Renal cortical epithelial cell (primary cell): ENCODE data around the gene ADGRL1. TPM values are rescaled to one million over a fixed set of nuclear protein-coding genes. Genes with fewer than 3 reads are reported as not detected.

Source experiments
- DNase-seq: peaks from one replicate; pipeline ENCODE4 v3.0.0-alpha.2; 2011; ENCODE audit warnings: low read depth
- total RNA-seq: library from RNA; depleted of rRNA; stranded (reverse); fragments of >200 nt; gene quantifications from 2 replicates; pipeline ENCODE4 v1.2.3, GENCODE V29; 2014

ADGRL1 gene
- total RNA-seq, 1 donor from 2014 or later = 14.8 TPM

DNA sequence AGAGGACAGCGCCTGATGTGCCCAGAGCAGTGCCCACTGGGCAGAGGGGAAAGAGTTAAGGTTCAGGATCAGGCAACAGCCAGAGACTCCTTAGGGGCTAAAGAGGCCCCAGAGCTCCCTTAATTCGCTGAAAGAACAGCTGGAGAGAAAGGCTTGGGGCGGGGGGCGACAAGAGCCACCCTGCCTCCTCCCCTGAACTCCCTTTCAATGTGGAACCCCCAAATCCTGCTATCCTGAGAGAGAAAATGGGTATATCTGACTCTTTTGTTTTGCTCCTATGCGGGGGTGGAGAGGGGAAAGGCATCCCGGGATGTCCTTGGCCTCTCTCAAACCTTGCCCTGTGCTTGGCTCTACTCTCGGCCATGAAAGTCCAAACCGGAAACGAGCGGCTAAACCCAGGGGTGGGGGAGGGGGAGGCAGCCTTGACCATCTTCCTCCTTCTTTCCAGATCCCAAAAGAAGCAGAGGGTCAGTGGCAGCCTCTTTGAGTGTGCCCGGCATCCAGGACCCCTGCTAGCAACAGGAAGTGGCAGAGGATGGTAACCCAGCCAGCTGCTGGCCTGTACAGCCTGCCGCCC lies 93.1 kb downstream of the ADGRL1 start:
- no peak for DNase-seq

DNA sequence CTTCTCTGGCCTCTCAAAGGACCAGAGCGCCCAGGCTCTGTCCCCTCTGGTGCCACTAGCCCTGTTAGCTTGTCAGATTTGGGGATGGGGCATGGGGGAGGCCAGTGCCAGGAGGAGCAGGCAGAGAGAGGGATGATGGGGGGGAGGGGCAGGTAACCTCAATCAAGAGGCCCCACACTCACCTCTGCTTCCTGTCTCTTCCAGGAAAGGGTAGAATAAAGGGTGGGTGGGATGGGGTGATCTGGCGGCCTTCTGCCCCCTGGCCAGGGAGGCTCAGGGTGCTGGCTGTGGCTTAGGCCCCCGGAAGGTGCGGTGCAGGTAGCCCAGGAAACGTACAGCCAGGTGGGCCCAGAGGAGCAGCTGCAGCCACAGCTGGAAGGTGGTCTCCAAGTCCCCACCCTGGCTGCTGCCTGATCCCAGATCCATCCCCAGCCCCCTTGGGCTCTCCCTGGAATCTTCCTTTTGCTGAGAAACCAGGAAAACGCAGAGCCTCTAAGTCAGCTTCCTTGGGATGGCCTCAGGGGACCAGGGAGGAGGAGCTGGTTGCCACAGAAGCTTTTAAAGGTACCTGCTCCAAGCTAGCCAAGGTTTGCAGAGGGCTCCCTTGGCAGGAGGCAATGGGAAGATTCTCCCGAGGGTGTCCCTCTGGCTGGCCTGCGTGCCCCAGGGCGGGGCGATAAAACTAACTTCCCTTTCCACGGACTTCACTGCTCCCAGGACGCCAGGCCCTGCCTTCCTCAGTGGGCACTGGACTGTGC lies 93.7 kb downstream of the ADGRL1 start:
- DNase-seq = no peak

DNA sequence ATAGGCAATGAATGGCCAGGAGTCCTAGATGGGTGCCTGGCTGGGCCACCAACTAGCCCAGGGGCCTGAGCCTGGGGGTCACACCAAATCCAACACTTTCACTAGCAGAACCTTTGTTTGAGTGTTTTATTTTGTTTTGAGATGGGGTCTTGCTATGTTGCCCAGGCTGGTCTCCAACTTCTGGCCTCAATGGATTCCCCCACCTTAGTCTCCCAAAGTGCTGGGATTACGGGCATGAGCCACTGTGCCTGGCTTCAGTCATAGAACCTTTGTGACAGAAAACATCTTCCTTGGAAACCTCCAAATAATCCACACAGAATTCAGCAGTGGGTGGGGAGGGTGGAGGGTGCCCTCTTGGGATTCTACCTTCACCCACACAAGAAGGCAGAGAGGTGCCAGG lies 94.5 kb downstream of the ADGRL1 start:
- DNase-seq = no peak

DNA sequence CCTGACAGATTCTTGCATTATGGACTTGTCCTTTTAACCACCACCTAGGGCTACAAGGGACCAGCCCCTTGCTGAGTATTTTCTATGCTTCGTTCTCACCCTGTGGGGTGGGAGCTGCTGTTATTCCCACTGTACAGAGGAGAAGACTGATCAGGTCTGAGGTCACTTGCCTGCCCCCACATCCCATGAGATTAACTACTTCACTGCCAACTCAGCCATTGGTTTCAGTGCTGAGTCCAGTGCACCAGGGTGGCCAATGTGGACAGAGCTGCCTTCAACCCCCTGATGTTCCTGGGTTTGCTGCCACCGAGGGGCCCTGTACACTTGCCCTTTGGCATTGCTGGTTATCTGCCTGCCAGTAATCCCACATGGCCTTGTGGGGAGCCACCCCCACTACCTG lies 95.3 kb downstream of the ADGRL1 start:
- no peak for DNase-seq

DNA sequence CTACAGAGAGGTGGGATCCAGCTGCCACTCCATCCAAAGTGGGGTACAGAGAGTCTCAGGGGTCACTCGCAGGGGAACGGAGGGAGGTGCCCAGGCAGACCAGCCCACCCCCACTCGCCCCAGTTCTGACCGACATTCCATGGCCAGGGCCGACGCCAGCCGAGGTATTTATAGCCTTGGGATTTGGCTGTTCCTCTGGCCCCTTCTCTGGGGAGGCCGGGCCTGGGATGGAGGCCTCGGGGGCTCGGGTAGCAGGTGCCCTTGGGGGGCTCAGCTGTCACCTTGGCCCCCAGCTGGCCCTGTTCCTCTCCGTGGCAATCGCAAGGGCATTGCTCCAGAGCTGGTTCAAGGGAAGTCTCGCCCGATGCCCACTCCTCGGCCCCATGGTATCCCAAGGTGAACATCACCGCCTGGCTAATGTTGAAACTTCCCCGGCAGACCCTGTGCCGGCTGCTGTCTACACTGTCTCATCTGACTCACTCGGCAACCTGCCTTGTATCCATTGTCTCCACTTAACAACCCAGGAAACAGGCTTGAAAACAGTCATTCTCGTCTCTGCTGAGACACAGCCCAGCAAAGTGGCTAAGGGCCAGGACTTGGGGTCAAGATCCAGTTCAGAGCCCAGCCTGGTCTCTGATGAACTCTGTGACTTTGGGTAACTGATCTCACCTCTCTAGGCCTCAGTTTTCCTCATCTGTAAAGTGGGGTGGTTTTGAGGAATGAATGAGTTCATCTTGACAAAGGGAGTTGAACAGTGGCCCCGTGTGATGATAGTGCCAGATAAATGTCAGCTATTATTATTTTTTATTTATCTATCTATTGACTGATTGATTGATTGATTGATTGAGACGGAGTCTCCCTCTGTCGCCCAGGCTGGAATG lies 98.1 kb downstream of the ADGRL1 start:
- DNase-seq = peak; percentile 27

DNA sequence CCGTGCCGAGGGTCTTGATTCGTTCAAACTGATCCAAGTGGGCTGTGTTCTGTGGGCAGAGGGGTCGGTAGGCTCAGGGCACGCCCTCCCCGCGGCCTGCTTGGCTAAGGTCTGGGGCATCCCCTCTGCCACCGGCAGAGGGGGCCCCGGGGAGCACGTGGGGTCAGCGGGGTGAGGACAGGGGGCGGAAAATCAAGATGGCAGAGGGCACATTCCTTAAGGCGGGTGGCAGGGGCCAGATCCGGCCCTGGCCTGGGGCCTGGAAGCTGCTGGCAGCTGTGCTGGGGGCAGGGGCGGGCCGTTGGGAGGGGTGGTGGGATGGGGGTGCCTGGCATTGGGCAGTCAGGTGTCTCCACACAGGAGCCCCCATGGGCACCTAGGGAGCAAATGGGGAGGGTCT lies 99.1 kb downstream of the ADGRL1 start:
- no peak for DNase-seq

DNA sequence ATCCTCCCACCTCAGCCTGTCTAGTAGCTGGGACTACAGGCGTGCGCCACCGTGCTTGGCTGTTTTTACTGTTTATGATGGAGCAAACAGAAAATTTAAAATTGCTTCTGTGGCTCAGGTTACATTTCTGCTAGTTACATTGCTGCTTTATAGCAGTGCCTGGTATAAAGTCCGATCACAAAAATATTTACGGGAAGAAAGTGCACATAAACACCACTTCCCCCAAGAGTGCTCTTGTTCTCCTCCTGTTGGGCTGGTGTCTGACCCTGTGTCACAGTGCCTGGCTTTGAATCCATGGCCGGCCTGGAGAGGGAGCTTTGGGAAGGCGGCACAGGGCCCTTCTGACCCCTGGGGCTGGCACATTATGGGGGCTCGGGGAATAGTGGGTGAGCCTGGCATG lies 100.3 kb downstream of the ADGRL1 start:
- DNase-seq = no peak

DNA sequence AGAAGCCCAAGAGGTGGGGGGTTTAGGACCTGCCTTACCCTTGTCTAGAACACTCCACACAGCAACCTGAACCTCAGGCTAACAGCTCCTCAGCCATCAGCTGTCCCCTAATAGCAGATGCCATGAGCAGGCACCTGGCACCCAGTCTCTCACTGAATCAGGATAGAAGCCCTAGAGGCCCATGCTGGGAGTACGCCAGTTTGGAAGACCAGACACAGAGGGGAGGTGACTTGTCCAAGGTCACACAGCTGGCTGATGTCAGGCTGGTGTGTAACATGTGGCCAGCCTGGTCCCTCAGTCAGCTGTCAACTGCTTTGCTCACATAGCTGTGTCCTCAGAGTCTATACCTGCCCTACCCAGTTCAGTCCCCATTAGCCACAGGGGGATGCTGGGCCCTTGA lies 102.7 kb downstream of the ADGRL1 start:
- DNase-seq = no peak

DNA sequence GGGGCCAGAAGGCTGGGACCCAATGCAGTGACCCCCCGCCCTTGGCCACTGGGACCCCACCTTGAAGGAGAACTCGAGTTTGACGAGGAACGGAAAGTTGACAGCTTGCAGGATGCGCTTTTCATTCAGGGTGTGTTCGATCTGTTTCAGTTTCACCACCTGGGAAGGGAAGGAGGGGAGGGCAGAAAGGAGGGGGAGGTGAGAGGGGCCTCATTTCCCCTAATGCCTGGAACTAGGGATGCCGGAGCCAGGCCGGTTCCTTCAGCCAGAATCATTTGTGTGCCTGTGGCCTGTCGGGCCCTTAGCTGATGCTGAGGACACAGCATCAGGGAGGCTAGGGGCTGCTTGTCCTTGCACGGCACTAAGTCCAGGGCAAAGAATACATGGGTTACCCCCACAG lies 103.2 kb downstream of the ADGRL1 start:
- no peak for DNase-seq

DNA sequence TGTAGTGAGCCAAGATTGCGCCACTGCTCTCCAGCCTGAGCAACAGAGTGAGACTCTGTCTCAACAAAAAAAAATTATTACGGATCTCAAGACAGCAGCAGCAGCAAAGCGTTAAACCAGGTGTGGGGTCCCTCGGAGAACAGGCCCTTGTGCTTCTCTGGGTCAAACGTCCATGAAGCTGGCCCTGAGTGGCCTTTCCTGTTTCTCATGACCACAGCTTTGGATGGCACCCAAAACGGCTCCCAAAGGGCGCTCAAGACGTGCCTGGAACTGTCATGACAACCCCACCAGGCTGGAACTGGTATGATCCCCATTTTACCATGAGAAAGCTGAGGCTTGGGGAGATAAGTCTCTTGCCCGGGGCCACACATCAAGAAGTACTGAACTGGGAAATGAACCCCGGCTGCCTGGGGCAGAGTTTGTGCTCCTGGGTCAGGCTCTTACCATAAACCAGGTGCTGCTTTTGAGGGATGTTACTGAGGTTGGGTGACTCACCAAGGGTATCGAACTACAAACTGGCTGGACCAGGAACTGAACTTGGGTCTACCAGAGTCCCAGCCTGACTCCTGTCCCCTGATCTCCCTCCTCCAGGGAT lies 103.8 kb downstream of the ADGRL1 start:
- no peak for DNase-seq

DNA sequence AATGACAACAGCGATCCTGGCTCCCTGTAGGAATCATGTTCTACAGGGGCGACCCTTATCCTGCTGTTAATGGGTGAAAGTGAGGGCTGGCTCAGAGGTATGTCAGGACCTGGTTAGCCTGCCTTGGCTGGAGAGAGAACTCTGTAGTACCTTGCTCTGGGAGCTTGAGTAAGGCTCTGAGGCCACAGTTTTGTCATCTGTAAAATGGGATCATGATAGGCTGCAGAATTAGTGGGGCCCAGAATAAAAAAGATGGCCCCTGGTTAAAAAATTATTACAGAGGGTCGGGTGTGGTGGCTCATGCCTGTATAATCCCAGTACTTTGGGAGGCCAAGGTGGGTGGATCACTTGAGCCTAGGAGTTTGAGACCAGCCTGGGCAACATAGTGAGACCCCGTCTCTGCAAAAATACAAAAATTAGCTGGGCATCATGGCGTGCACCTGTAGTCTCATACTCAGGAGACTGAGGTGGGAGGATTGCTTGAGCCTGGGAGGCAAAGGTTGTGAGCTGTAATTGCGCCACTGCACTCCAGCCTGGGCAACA lies 104.9 kb downstream of the ADGRL1 start:
- DNase-seq = no peak

Other genes starting within 250 kb of the ADGRL1 start
- 1.6 and 11.6 TPM in 2 replicates for gene RFX1, start 199.8 kb downstream of the ADGRL1 start, total RNA-seq
- not detected in 2 replicates for gene RLN3, start 178.0 kb downstream of the ADGRL1 start, total RNA-seq
- gene IL27RA, start 174.4 kb downstream of the ADGRL1 start, total RNA-seq = 4.7 and 14.1 TPM in 2 replicates
- gene PALM3, start 144.1 kb downstream of the ADGRL1 start, total RNA-seq = 0.35 and 0.70 TPM in 2 replicates
- gene MISP3, start 133.4 kb downstream of the ADGRL1 start, total RNA-seq = 1.3 and 1.6 TPM in 2 replicates
- not detected in 2 replicates for gene C19orf67, start 120.4 kb downstream of the ADGRL1 start, total RNA-seq
- 13.2 and 35.0 TPM in 2 replicates for gene SAMD1, start 115.4 kb downstream of the ADGRL1 start, total RNA-seq
- gene PRKACA, start 88.4 kb downstream of the ADGRL1 start, total RNA-seq = 19.1 and 62.4 TPM in 2 replicates
- gene ASF1B, start 69.6 kb downstream of the ADGRL1 start, total RNA-seq = 1.1 and 13.7 TPM in 2 replicates
- 12.9 and 40.1 TPM in 2 replicates for gene ADGRE5, start 175.3 kb upstream of the ADGRL1 start, total RNA-seq
- gene DDX39A, start 213.2 kb upstream of the ADGRL1 start, total RNA-seq = 32.6 and 66.0 TPM in 2 replicates
- gene PKN1, start 227.1 kb upstream of the ADGRL1 start, total RNA-seq = 99.1 and 126 TPM in 2 replicates